ENCODE results near the gene PIK3R5.

PIK3R5 gene

DNA sequence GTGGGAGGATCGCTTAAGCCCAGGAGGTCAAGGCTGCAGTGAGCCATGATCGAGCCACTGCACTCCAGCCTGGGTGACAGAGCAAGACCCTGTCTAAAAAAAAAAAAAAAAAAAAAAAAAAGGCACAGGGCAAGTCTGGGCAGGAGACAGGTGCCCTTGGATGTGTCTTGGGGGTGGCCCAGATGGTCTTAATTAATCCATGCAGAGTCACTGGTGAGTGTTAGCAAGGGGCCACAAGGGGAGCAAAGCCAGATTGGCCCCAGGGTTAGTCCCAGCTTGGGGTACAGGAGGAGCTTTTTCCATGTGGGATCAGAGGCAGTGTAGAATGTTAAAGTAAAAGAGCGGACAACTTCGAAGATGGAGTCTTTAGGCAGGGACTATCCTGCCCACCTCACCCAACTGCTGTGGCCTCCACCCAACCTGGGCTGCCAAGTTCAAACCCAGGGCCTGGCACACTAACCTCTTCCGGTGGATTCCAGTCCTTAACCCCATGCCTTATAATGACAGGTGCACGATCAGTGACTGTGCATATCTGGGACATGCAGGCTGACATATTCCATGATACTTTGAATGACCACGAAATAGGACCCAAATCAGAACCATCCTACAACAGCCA is 134.2 kb downstream of the PIK3R5 start:
- TF ChIP-seq, protein P1, sequence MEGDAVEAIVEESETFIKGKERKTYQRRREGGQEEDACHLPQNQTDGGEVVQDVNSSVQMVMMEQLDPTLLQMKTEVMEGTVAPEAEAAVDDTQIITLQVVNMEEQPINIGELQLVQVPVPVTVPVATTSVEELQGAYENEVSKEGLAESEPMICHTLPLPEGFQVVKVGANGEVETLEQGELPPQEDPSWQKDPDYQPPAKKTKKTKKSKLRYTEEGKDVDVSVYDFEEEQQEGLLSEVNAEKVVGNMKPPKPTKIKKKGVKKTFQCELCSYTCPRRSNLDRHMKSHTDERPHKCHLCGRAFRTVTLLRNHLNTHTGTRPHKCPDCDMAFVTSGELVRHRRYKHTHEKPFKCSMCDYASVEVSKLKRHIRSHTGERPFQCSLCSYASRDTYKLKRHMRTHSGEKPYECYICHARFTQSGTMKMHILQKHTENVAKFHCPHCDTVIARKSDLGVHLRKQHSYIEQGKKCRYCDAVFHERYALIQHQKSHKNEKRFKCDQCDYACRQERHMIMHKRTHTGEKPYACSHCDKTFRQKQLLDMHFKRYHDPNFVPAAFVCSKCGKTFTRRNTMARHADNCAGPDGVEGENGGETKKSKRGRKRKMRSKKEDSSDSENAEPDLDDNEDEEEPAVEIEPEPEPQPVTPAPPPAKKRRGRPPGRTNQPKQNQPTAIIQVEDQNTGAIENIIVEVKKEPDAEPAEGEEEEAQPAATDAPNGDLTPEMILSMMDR (conservative IDR thresholded peaks at IDR 0.05; ENCODE audit: low read depth) = no peak
- ChIA-PET CTCF (interaction anchor here (0.6 kb wide), 1 partner anchor 381 kb away, joined by 5 read pairs; no protein-coding TSS in a partner anchor), POLR2A (ENCODE audit: low non-redundant PET) (interaction anchor here (0.7 kb wide), 1 partner anchor 249 kb away, joined by 18 read pairs; no protein-coding TSS in a partner anchor)
- no peak for DNase-seq (ENCODE audit: low spot score)
- H3K27ac ChIP-seq = no peak overlapping the region

DNA sequence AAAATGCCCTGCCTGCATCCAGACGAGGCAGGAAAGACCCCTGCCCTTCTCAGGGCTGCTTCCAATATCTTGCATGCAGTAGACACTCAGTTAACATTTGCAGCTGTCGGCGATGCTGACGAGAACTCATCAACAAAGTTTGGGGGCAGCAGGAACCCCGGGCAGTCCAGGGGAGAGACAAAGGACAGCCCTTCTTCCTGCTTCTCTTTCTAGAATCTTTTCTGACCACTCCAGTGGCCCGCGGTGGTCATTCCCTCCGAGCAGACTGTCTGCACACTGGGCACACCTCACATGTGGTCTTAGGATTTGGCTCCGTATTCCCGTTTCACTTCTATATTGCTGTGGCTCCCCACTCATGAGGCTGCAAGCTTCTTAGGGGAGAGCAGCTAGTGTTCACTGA is 135.4 kb downstream of the PIK3R5 start:
- H3K27ac ChIP-seq = no peak overlapping the region
- CTCF ChIA-PET = no interaction called here
- DNase-seq (ENCODE audit: low spot score) = no peak
- TF ChIP-seq, protein P1 (conservative IDR thresholded peaks at IDR 0.05; ENCODE audit: low read depth) = no peak
- POLR2A ChIA-PET (ENCODE audit: low non-redundant PET) = no interaction called here

DNA sequence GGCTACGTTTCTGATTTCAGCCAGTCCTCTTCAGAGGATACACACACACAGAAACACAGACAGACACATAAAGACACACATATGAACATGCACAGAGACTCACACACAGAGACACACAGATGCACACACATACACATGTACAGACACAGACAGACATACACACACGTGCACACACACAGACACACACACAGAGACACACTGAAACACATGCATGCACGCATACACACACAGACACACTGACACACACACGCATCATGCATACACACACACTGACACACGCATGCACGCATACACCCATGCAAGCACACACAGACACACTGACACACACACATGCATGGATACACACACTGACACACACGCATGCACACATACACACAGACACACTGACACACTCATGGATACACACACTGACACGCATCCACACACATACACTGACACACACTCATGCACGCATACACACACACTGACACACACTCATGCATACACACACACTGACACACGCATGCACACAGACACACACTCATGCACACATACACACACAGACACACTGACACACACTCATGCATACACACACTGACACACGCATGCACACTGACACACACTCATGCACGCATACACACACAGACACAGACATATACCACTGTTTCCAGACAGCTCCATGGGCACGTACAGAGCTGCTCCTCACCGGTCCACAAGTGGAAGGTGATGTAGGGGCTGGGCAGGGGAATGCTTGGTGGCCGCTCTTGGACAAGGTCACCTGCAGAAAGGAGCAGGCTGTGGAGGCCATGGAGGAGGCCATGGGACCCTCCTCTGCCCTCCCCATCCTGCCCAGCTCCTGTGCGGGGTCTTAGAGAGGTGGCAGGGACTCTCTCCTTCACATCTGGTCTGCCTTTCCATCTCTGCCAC is 136.2 kb downstream of the PIK3R5 start:
- POLR2A ChIA-PET (ENCODE audit: low non-redundant PET) = no interaction called here
- TF ChIP-seq, protein P1 (conservative IDR thresholded peaks at IDR 0.05; ENCODE audit: low read depth) = no peak
- CTCF ChIA-PET = no interaction called here
- DNase-seq (ENCODE audit: low spot score) = no peak
- no peak overlapping the region for H3K27ac ChIP-seq
